K562 (cell line): ENCODE data around the gene TANC1. TPM values are rescaled to one million over a fixed set of nuclear protein-coding genes. Genes with fewer than 3 reads are reported as not detected.

ENCODE experiments used
- ATAC-seq: fragments of 200-7000 bp; cut with Tn5 transposase; 3 replicates; pipeline ENCODE4 v1.9.1; 2020; ENCODE audit warnings: moderate library complexity
- BruUV-seq: library from RNA; stranded (reverse); fragments of 400-500 nt; replicated peaks from 2 replicates; lab custom pipeline; 2021; lab: Mats Ljungman, UMichigan
- CTCF ChIA-PET: fragments of 300-600 bp; formaldehyde crosslinking; extraction: SDS; loops from one replicate; lab custom pipeline; 2021; ENCODE audit warnings: low intra/inter-chr PET ratio; lab: Yijun Ruan, JAX
- POLR2A ChIA-PET: fragments of 300-600, 350-650 bp; sonication (Branson Sonifier 250); formaldehyde crosslinking; extraction: SDS; loops from one replicate; lab custom pipeline; 2021; ENCODE audit warnings: antibody characterized with exemption, inconsistent platforms; lab: Yijun Ruan, JAX
- DNase-seq, 4 experiments: peaks; one replicate each; pipeline versions ENCODE4 v3.0.0 to v3.0.0-alpha.2; 2011 to 2018; ENCODE audit warnings: low spot score in 3 of 4, mixed read lengths in 3 of 4; ENCODE audit errors: extremely low read depth in 1 of 4
- FAIRE-seq: peaks from 2 replicates; lab custom pipeline; 2011; peaks lifted over from hg19 to GRCh38; lab: Jason Lieb, UNC
- H2AFZ ChIP-seq: 2 replicates; pipeline ENCODE4 v1.6.0; 2011; ENCODE audit warnings: low read depth, low read length, control low read depth, inconsistent platforms
- H3K27ac ChIP-seq: fragments of 200-600 bp; 3 replicates; pipeline ENCODE4 v1.8.0; 2011; ENCODE audit warnings: low read depth, mild to moderate bottlenecking, control low read depth, inconsistent platforms, low read length, moderate library complexity, mixed read lengths; ENCODE audit errors: extremely low read depth
- H3K27me3 ChIP-seq, 2 experiments: fragments of 300-600 bp in 1 of 2; 2 replicates in 1 of 2; 3 replicates in 1 of 2; pipeline versions ENCODE4 v1.6.0 to v1.8.0; 2011; ENCODE audit warnings: inconsistent platforms in 2 of 2, low read length in 2 of 2, mild to moderate bottlenecking in 1 of 2, mixed read lengths in 1 of 2, moderate library complexity in 1 of 2; ENCODE audit not compliant: control insufficient read depth in 2 of 2, insufficient read depth in 2 of 2
- H3K36me3 ChIP-seq: fragments of 300-600 bp; 3 replicates; pipeline ENCODE4 v1.8.0; 2011; ENCODE audit warnings: mild to moderate bottlenecking, low read length, inconsistent platforms; ENCODE audit not compliant: control insufficient read depth, insufficient read depth
- H3K4me1 ChIP-seq, 2 experiments: fragments of 200-600 bp in 1 of 2; replicated peaks in 1 of 2; 2 replicates in 1 of 2; 3 replicates in 1 of 2; pipeline versions ENCODE4 v1.5.1 to v1.8.0; 2011; ENCODE audit warnings: inconsistent platforms in 2 of 2, low read length in 2 of 2, mild to moderate bottlenecking in 1 of 2, mixed read lengths in 1 of 2, moderate library complexity in 1 of 2; ENCODE audit not compliant: control insufficient read depth in 2 of 2, insufficient read depth in 2 of 2
- H3K4me2 ChIP-seq: 2 replicates; pipeline ENCODE4 v1.6.1; 2011; ENCODE audit warnings: low read length, control low read depth, inconsistent platforms, mixed read lengths; ENCODE audit not compliant: insufficient read depth
- H3K4me3 ChIP-seq: fragments of 200-600 bp; sonication (generic), shearing (Covaris generic); 2 replicates; pipeline ENCODE4 v1.5.1; 2016; ENCODE audit warnings: control low read depth, inconsistent platforms
- H3K79me2 ChIP-seq: fragments of 200-600 bp; 3 replicates; pipeline ENCODE4 v1.8.0; 2011; ENCODE audit warnings: low read length, inconsistent platforms; ENCODE audit not compliant: control insufficient read depth, insufficient read depth
- H3K9ac ChIP-seq, 2 experiments: 2 replicates each; pipeline versions ENCODE4 v1.6.0 to v1.6.1; 2011; ENCODE audit warnings: low read depth in 2 of 2, low read length in 2 of 2, control low read depth in 1 of 2, inconsistent platforms in 1 of 2, mild to moderate bottlenecking in 1 of 2, mixed read lengths in 1 of 2; ENCODE audit not compliant: insufficient read depth in 1 of 2
- H3K9me1 ChIP-seq: one replicate; pipeline ENCODE4 v1.6.0; 2011; ENCODE audit warnings: inconsistent platforms, mild to moderate bottlenecking, low read length, moderate library complexity; ENCODE audit not compliant: control insufficient read depth, insufficient read depth
- H3K9me3 ChIP-seq: replicated peaks from 2 replicates; pipeline ENCODE4 v1.5.1; 2011; ENCODE audit warnings: low read depth, low read length, inconsistent platforms; ENCODE audit not compliant: control insufficient read depth, insufficient read depth
- H4K20me1 ChIP-seq: replicated peaks from 2 replicates; pipeline ENCODE4 v1.6.1; 2011; ENCODE audit warnings: low read length, inconsistent platforms, mixed read lengths; ENCODE audit not compliant: control insufficient read depth, insufficient read depth
- CCNT2 ChIP-seq: IDR thresholded peaks from 2 replicates; pipeline ENCODE4 v1.6.1; 2011; ENCODE audit warnings: borderline replicate concordance, low read depth, mild to moderate bottlenecking, moderate library complexity, mixed read lengths, low read length; ENCODE audit not compliant: insufficient read length; ENCODE audit errors: extremely low read depth
- CHCHD3 ChIP-seq: fragments of 250-450 bp; sonication (Bioruptor Pico); IDR thresholded peaks from 2 replicates; pipeline ENCODE4 v2.1.2; 2022; ENCODE audit warnings: mild to moderate bottlenecking
- EWSR1 ChIP-seq: fragments of 450-650 bp; IDR thresholded peaks from 2 replicates; pipeline ENCODE4 v1.6.1; 2018; ENCODE audit warnings: borderline replicate concordance, mild to moderate bottlenecking, low read depth, moderate library complexity; ENCODE audit not compliant: partially characterized antibody
- FOXP1 ChIP-seq: sonication (generic); formaldehyde crosslinking; IDR thresholded peaks from 2 replicates; pipeline ENCODE4 v1.8.0; 2022; ENCODE audit warnings: mild to moderate bottlenecking, missing genetic modification reagents
- HDGF ChIP-seq: fragments of 450-650 bp; IDR thresholded peaks from 2 replicates; pipeline ENCODE4 v1.6.1; 2016
- HLTF ChIP-seq: fragments of 450-650 bp; IDR thresholded peaks from 2 replicates; pipeline ENCODE4 v1.6.1; 2016
- MECOM ChIP-seq: fragments of 250-450 bp; sonication (Bioruptor Pico); IDR thresholded peaks from 2 replicates; pipeline ENCODE4 v1.8.0; 2022; ENCODE audit warnings: inconsistent platforms
- NUFIP1 ChIP-seq: fragments of 450-650 bp; IDR thresholded peaks from 2 replicates; pipeline ENCODE4 v1.6.1; 2018; ENCODE audit not compliant: partially characterized antibody
- RBM39 ChIP-seq: fragments of 200-400 bp; formaldehyde crosslinking; optimal IDR thresholded peaks from 2 replicates; pipeline ENCODE3; 2018; ENCODE audit warnings: low read depth, low read length
- SIN3A ChIP-seq, 2 experiments: fragments of 150-350 bp in 1 of 2; IDR thresholded peaks; 2 replicates each; pipeline ENCODE4 v1.6.1; 2011 to 2016; ENCODE audit warnings: borderline replicate concordance in 2 of 2, low read depth in 2 of 2, low read length in 2 of 2, mild to moderate bottlenecking in 2 of 2, moderate library complexity in 2 of 2; ENCODE audit not compliant: control insufficient read depth in 1 of 2
- TAF7 ChIP-seq: fragments of 450-650 bp; IDR thresholded peaks from 2 replicates; pipeline ENCODE4 v1.6.1; 2016; ENCODE audit warnings: missing genetic modification characterization, missing compliant biosample characterization
- TGIF2 ChIP-seq: sonication (generic); formaldehyde crosslinking; IDR thresholded peaks from 2 replicates; pipeline ENCODE4 v1.8.1; 2022; ENCODE audit warnings: mild to moderate bottlenecking, missing genetic modification reagents, moderate library complexity
- ZNF239 ChIP-seq: fragments of 250-450 bp; sonication (Bioruptor Pico); IDR thresholded peaks from 2 replicates; pipeline ENCODE4 v1.4.0; 2020; ENCODE audit warnings: mild to moderate bottlenecking
- ZNF57 ChIP-seq: fragments of 450-650 bp; formaldehyde crosslinking; IDR thresholded peaks from 2 replicates; pipeline ENCODE4 v1.4.0; 2020; ENCODE audit warnings: mild to moderate bottlenecking, moderate library complexity
- ZNF589 ChIP-seq: fragments of 200-800 bp; sonication (Bioruptor generic); IDR thresholded peaks from 2 replicates; pipeline ENCODE4 v1.6.1; 2016; ENCODE audit warnings: low read depth, missing genetic modification characterization, missing compliant biosample characterization
- ZNF707 ChIP-seq: fragments of 250-450 bp; sonication (Bioruptor Pico); conservative IDR thresholded peaks from 2 replicates; pipeline ENCODE4 v1.8.0; 2022; ENCODE audit warnings: inconsistent platforms, mild to moderate bottlenecking, moderate library complexity
- ZSCAN32 ChIP-seq: fragments of 450-650 bp; formaldehyde crosslinking; IDR thresholded peaks from 2 replicates; pipeline ENCODE4 v1.4.0; 2020; ENCODE audit warnings: mild to moderate bottlenecking, moderate library complexity
- WGBS: fragments of 100-300 bp; shearing (Covaris generic); methylation state at CpG from one replicate; pipeline ENCODE4 v1.1.6; 2016; ENCODE audit warnings: low coverage, mixed read lengths; ENCODE audit not compliant: insufficient coverage; ENCODE audit errors: missing lambda C conversion rate; 5-methylcytosine and 5-hydroxymethylcytosine counted together
- in situ Hi-C: fragments of 300-500 bp; cut with MboI; formaldehyde crosslinking; loops from 4 replicates; pipeline ENCODE4 v1.15.0; 2018; ENCODE audit warnings: inconsistent platforms, mixed read lengths
- intact Hi-C: fragments of 100-400 bp; cut with micrococcal nuclease; formaldehyde crosslinking; loops from 2 replicates; pipeline ENCODE4 v1.14.2; 2022
- polyA plus RNA-seq, 8 experiments: library from polyadenylated mRNA; depleted of rRNA in 4 of 8; stranded (reverse) in 5 of 8; unstranded in 3 of 8; fragments of >200 nt; fragmentation: Nextera tagmentation in 2 of 8; fragmentation: Illumina TruSeq in 1 of 8; extraction: Ambion mirVana in 2 of 8; extraction: Trizol in 1 of 8; gene quantifications; 2 replicates each; pipeline versions ENCODE4 v1.2.1 to v1.2.3, GENCODE V29; 2011 to 2014; ENCODE audit warnings: inconsistent platforms in 1 of 8, missing spikeins in 1 of 8
- total RNA-seq, 7 experiments: library from RNA; depleted of rRNA in 6 of 7; stranded (reverse); fragments of >200 nt in 6 of 7; fragmentation: Illumina TruSeq in 2 of 7; extraction: Trizol in 2 of 7; gene quantifications; 2 replicates each; pipeline versions ENCODE4 v1.2.1 to v1.2.3, GENCODE V29; 2011 to 2021; ENCODE audit warnings: low replicate concordance in 1 of 7
- TF ChIP-seq, protein P1 (sequence below): fragments of 450-650 bp; formaldehyde crosslinking; IDR thresholded peaks from 2 replicates; pipeline ENCODE4 v1.4.0; 2020; ENCODE audit warnings: mild to moderate bottlenecking, moderate library complexity
- TF ChIP-seq, protein P2 (sequence below): sonication (generic); IDR thresholded peaks from 2 replicates; pipeline ENCODE4 v1.6.1; 2016

Gene TANC1
- total and polyA plus RNA-seq, 9 of the 15 experiments (the other 6 are each of a cell fraction or from before 2014, with no cell fraction given), result under 0.01 to 0.20 (median 0.07) TPM; not detected in 1

DNA sequence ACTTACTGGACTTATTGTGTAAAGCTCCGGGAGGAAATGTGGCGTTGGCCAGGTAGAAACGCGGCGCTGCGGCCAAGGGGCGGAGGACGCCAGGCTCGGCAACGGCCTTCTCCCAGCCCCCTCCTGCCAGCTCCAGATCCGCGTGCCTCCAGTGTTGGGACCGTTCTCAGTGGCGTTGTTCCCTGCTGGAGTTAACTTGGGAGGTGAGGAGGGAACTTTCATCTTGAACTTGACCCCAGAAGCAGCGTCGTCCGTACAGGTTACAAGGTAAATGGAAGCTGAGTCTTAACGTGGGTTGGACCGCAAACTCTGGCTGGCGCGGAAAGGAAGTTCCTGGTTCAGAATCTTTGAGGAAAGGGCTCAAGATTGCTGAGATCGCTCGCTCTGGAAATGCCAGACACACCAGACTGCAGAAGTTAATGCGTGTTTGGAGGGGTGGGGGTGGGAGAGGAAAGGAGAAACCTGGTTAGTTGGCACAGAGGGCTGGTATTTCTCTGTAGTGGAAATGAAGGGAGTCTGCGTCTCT is 1.3 kb downstream of the TANC1 start:
- no peak for FAIRE-seq
- Histone ChIP-seq H3K27me3 (peaks cover 25 to 31% of the 10 kb centered on the region in 2 experiments; a peak in 4 of 5 replicates), H4K20me1 (no peaks in the 10 kb centered on the region), H3K79me2 (no peaks in the 10 kb centered on the region), H3K4me3 (no peak overlapping the region), H2AFZ (no peak overlapping the region), H3K9me3 (no peaks in the 10 kb centered on the region), H3K36me3 (no peaks in the 10 kb centered on the region), H3K9me1 (no peaks in the 10 kb centered on the region), H3K4me2 (no peak overlapping the region), H3K4me1 (peaks cover 0 to 16% of the 10 kb centered on the region in 2 experiments; a peak in 2 of 5 replicates), H3K27ac (no peak overlapping the region), H3K9ac (no peak overlapping the region)
- ATAC-seq, result no peak
- TF ChIP-seq CCNT2, result no peak
- TF ChIP-seq TAF7 (tag), result no peak
- no peak for TF ChIP-seq ZNF707
- no peak for TF ChIP-seq MECOM (CRISPR knock-in tag)
- TF ChIP-seq ZNF57, result no peak
- TF ChIP-seq SIN3A (IDR thresholded peaks at IDR 0.05; ENCODE audit: borderline replicate concordance in 2 of 2, control insufficient read depth in 1 of 2, low read depth in 2 of 2, low read length in 2 of 2), result no peak
- no peak for TF ChIP-seq ZNF239 (CRISPR knock-in tag)
- TF ChIP-seq HLTF, result no peak
- no peak for TF ChIP-seq EWSR1
- TF ChIP-seq CHCHD3 (CRISPR knock-in tag), result no peak
- no peak for TF ChIP-seq ZNF589 (CRISPR knock-in tag)
- no peak for TF ChIP-seq RBM39
- TF ChIP-seq NUFIP1, result no peak
- TF ChIP-seq FOXP1 (CRISPR knock-in tag), result no peak
- TF ChIP-seq HDGF, result no peak
- TF ChIP-seq TGIF2, result no peak
- TF ChIP-seq ZSCAN32, result no peak
- TF ChIP-seq, protein P1, sequence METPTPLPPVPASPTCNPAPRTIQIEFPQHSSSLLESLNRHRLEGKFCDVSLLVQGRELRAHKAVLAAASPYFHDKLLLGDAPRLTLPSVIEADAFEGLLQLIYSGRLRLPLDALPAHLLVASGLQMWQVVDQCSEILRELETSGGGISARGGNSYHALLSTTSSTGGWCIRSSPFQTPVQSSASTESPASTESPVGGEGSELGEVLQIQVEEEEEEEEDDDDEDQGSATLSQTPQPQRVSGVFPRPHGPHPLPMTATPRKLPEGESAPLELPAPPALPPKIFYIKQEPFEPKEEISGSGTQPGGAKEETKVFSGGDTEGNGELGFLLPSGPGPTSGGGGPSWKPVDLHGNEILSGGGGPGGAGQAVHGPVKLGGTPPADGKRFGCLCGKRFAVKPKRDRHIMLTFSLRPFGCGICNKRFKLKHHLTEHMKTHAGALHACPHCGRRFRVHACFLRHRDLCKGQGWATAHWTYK (CRISPR knock-in tag), result no peak
- TF ChIP-seq, protein P2, sequence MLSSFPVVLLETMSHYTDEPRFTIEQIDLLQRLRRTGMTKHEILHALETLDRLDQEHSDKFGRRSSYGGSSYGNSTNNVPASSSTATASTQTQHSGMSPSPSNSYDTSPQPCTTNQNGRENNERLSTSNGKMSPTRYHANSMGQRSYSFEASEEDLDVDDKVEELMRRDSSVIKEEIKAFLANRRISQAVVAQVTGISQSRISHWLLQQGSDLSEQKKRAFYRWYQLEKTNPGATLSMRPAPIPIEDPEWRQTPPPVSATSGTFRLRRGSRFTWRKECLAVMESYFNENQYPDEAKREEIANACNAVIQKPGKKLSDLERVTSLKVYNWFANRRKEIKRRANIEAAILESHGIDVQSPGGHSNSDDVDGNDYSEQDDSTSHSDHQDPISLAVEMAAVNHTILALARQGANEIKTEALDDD, result no peak
- POLR2A ChIA-PET, result no interaction called here
- no peak for DNase-seq
- in situ Hi-C loops, result no loop called here
- WGBS, result 39% methylated on average over 25 of the region's 25 CpGs
- BruUV-seq, result no TSS peak
- CTCF ChIA-PET, result no interaction called here
- intact Hi-C loops, result no loop called here
